ENCODE results near the gene DSG2. TPM values are rescaled to one million over a fixed set of nuclear protein-coding genes. Genes with fewer than 3 reads are reported as not detected.

DSG2 gene
- total RNA-seq, 1 experiment from 2014 or later: 123 TPM

- Histone ChIP-seq H3K9ac (ENCODE audit: low read length) (no peak overlapping the region), H3K79me2 (ENCODE audit: insufficient read depth, low read length) (no peaks in the 10 kb centered on the region), H3K27me3 (ENCODE audit: insufficient read depth, low read length) (no peaks in the 10 kb centered on the region), H3K9me2 (ENCODE audit: insufficient read depth) (no peaks in the 10 kb centered on the region), H3K36me3 (ENCODE audit: control insufficient read depth in 1 of 2, insufficient read depth in 2 of 2, low read length in 2 of 2) (no peaks in the 10 kb centered on the region), H3K4me1 (ENCODE audit: control insufficient read depth in 1 of 2, insufficient read depth in 2 of 2, low read length in 2 of 2) (peaks cover 0 to 10% of the 10 kb centered on the region in 2 experiments; a peak in 2 of 4 replicates), H3K27ac (ENCODE audit: low read depth, low read length) (no peak overlapping the region), H3K9me3 (ENCODE audit: control insufficient read depth in 1 of 2, insufficient read depth in 1 of 2, low read depth in 1 of 2, low read length in 2 of 2) (no peaks in the 10 kb centered on the region), H4K20me1 (ENCODE audit: insufficient read depth) (no peaks in the 10 kb centered on the region), H3K4me2 (ENCODE audit: low read length) (no peak overlapping the region), H2AFZ (ENCODE audit: low read depth, low read length, poor library complexity, severe bottlenecking) (no peak overlapping the region), H3K4me3 (replicated peaks in 1 of 2; ENCODE audit: low read depth in 1 of 2, low read length in 2 of 2) (no peak overlapping the region)
- intact Hi-C loops (cut with micrococcal nuclease): no loop called here
- no TSS peak for BruUV-seq (replicated peaks)
- no peak for ATAC-seq
- CTCF ChIA-PET: no interaction called here
- DNase-seq (ENCODE audit: low read depth, low spot score): no peak
- RAD21 ChIA-PET (ENCODE audit: low non-redundant PET in 1 of 2, low total read pairs in 2 of 2, uncharacterized antibody in 2 of 2, unreplicated experiment in 2 of 2): no interaction called here
- TF ChIP-seq RAD21 (IDR thresholded peaks at IDR 0.05; ENCODE audit: low read depth): no peak
- no peak for TF ChIP-seq CBX3 (IDR thresholded peaks at IDR 0.05; ENCODE audit: low read depth)
- no peak for TF ChIP-seq JUND (IDR thresholded peaks at IDR 0.05)
- no peak for TF ChIP-seq SP1 (IDR thresholded peaks at IDR 0.05; ENCODE audit: low read depth)
- no peak for TF ChIP-seq POLR2AphosphoS5 (IDR thresholded peaks at IDR 0.05; ENCODE audit: low read depth, low read length)
- TF ChIP-seq SRF (IDR thresholded peaks at IDR 0.05; ENCODE audit: low read depth): no peak
- TF ChIP-seq EZH2 (IDR thresholded peaks at IDR 0.05): no peak
- TF ChIP-seq TCF7L2 (IDR thresholded peaks at IDR 0.05; ENCODE audit: borderline replicate concordance, extremely low read depth, insufficient read depth, insufficient read length): no peak
- TF ChIP-seq CEBPB (IDR thresholded peaks at IDR 0.05; ENCODE audit: low read depth): no peak
- no peak for TF ChIP-seq SIN3A (IDR thresholded peaks at IDR 0.05; ENCODE audit: low read depth)
- no peak for TF ChIP-seq ZNF274 (IDR thresholded peaks at IDR 0.05; ENCODE audit: low read depth, low read length)
- TF ChIP-seq ZBTB33 (IDR thresholded peaks at IDR 0.05; ENCODE audit: extremely low read depth, insufficient replicate concordance, low read length): no peak
- TF ChIP-seq, protein P1, sequence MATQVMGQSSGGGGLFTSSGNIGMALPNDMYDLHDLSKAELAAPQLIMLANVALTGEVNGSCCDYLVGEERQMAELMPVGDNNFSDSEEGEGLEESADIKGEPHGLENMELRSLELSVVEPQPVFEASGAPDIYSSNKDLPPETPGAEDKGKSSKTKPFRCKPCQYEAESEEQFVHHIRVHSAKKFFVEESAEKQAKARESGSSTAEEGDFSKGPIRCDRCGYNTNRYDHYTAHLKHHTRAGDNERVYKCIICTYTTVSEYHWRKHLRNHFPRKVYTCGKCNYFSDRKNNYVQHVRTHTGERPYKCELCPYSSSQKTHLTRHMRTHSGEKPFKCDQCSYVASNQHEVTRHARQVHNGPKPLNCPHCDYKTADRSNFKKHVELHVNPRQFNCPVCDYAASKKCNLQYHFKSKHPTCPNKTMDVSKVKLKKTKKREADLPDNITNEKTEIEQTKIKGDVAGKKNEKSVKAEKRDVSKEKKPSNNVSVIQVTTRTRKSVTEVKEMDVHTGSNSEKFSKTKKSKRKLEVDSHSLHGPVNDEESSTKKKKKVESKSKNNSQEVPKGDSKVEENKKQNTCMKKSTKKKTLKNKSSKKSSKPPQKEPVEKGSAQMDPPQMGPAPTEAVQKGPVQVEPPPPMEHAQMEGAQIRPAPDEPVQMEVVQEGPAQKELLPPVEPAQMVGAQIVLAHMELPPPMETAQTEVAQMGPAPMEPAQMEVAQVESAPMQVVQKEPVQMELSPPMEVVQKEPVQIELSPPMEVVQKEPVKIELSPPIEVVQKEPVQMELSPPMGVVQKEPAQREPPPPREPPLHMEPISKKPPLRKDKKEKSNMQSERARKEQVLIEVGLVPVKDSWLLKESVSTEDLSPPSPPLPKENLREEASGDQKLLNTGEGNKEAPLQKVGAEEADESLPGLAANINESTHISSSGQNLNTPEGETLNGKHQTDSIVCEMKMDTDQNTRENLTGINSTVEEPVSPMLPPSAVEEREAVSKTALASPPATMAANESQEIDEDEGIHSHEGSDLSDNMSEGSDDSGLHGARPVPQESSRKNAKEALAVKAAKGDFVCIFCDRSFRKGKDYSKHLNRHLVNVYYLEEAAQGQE (IDR thresholded peaks at IDR 0.05; ENCODE audit: low read depth): no peak
- no peak for TF ChIP-seq ATF3 (IDR thresholded peaks at IDR 0.05)
- TF ChIP-seq, protein P2, sequence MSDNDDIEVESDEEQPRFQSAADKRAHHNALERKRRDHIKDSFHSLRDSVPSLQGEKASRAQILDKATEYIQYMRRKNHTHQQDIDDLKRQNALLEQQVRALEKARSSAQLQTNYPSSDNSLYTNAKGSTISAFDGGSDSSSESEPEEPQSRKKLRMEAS (IDR thresholded peaks at IDR 0.05): no peak
- no peak for TF ChIP-seq ZFX (IDR thresholded peaks at IDR 0.05)
- TF ChIP-seq FOSL1 (IDR thresholded peaks at IDR 0.05; ENCODE audit: low read depth): no peak
- TF ChIP-seq ELF1 (IDR thresholded peaks at IDR 0.05; ENCODE audit: borderline replicate concordance, low read depth): no peak
- TF ChIP-seq EGR1 (IDR thresholded peaks at IDR 0.05; ENCODE audit: low read depth): no peak
- POLR2A ChIA-PET: interaction anchor here (0.8 kb wide), 1 partner anchor 27 kb away, joined by 3 read pairs; no protein-coding TSS in a partner anchor
These were observed 15.9 kb upstream of the DSG2 start for GRCh38 chr18:31482051-31482450.

Measured in HCT116 (cell line).